GM10847 (cell line): Measurements from ENCODE around the gene ANO5.
A peak's percentile ranks its signal among the peaks of the same experiment; 100 is the strongest.

Experiments used
- POLR2A ChIP-seq: IDR thresholded peaks from 2 replicates; pipeline ENCODE4 v1.6.1; 2011; ENCODE audit not compliant: insufficient read length; ENCODE audit errors: extremely low read depth

ANO5 gene

DNA sequence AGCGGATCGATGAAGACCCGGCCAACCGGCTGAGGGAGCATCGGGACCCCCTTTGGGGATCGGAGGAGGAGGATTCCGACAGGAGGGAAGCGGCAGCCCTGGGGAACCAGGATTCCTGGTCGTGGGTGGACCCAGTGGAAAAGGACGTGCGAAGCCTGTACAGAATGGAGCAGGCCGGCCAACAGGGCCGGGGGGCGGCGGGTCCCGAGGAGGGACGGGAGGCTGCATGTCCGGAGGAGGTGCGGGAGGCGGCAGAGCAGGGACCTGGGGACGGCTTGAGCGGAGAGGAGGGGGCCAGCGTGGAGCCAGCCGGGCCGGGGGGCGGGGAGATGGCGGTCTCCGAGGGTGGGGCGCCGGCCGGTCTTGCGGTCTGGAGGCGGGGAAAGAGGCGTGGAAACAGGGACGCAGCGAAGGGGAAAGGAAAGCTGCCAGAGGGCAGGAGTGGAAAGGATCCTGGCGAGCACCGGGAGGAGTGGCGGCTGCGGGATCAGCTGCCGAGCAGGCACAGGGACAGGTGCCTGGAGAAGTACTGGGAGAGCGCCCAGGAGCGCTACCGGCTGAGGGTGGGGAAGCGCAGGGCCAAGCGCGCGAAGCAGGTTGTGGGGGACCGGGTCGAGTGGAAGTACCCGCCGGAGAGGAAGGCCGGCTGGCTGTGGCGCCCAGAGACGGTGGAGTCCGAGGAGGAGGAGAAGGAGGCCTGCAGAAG lies at the start of gene ANO5:
ANO5 (plus strand) TSS at position 444 of the 706 bp plus-strand sequence. CDS start 408 bp downstream, outside the sequence.
- TF ChIP-seq POLR2A = peak; percentile 18

DNA sequence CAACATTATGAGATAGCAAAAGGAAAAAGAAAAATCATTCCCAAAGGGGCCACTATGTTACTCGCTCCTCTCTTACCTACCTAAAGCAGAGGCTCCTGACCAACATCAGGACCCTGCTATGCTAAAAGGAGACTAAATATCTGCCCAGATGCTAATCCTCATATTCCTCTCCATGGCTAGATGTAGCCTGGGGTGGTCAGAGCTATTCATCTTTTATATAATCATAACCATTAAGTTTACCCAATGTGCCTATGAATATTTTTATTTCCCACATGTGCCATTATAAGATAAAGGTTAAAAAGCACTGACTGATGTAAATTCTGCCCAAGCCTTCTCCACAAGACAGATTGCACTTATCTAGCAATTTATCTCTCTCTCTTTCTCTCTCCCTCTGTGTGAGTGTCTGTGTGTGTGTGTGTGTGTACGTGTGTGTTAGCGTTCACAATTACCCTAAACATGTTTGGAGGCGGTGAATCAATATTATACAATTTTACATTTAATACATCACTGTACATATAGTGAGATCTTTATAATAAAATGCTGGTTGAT lies 41.2 kb upstream of the ANO5 start:
- TF ChIP-seq POLR2A = no peak

DNA sequence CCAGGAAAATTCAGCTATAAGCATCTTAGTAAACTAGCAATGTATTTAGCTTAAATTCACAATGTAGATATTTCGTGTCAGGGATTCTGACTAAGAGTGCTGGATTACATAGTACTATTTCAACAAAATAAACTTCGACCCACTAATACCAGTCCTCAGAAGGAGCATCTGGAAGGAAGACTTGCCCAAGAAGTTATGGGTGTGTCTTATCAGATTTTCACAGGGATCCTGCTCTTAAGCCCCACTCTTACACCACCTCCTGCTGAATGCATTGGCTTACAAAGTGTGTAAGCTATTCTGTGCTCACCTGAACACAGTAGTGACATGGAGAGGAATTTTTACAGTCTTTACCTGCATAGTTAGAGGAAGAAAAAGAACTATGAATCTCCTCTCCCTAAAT lies 35.4 kb upstream of the ANO5 start:
- no peak for TF ChIP-seq POLR2A

DNA sequence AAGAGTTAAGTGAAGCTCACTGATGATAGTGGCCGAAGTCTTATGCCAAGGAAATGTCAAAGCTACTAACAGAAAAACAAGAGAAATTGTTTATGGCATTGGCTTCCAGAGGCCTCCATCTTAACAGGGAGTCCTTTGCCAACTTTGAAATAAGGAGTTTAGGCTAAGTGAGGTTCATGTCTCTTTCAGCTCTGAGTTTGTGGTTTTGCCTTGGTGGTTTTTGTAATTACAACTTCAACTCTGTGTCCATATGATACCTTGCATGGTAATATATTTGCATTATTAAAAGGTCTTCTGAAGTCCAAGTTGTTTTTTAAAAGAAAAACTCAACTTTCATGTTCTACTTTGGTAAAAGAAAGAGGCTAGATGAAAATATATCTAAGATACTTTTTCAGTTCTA lies 31.4 kb upstream of the ANO5 start:
- no peak for TF ChIP-seq POLR2A

- no peak for TF ChIP-seq POLR2A
Measured at GRCh38 chr11:22162756-22163155, 30.1 kb upstream of the ANO5 start.

- no peak for TF ChIP-seq POLR2A
Measured at GRCh38 chr11:22163394-22163797, 29.5 kb upstream of the ANO5 start.

DNA sequence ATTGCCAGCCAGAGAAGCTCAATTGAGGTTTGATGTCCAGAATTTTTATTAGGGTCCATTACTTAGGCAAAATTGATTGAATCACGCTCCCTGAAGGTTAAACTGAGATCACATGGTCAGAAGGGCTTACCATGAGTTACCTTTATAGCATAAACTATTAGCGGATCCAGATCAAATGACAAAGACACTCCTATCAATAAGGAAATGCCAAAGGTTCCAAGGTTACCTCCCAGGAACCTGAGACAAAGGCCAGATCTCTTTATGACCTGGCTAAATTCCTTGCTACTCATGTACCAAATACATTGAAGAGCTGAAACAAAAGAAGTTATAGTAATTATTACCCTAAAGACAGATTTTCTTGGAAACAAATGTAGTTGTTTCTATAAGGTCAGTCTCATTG lies 27.8 kb upstream of the ANO5 start:
- no peak for TF ChIP-seq POLR2A

- no peak for TF ChIP-seq POLR2A
Measured at GRCh38 chr11:22165759-22166513, 26.9 kb upstream of the ANO5 start.

DNA sequence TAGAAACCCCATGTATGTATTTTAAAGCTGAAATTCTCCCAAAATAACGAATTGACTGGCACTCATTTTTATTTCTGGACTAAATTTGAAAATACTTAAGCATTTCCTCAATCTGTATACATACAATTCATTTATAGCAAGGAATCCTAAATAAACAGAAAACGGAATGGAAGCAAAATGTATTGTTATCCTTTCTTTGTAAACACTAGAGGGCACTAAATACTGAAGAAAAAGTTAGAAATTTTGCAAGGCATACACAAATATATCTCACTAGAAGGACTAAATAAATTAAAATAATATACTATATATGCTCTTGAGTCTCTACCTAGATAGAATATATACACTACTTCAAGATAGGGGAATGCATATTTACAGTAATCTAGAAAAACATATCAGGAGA lies 23.1 kb upstream of the ANO5 start:
- TF ChIP-seq POLR2A = no peak

DNA sequence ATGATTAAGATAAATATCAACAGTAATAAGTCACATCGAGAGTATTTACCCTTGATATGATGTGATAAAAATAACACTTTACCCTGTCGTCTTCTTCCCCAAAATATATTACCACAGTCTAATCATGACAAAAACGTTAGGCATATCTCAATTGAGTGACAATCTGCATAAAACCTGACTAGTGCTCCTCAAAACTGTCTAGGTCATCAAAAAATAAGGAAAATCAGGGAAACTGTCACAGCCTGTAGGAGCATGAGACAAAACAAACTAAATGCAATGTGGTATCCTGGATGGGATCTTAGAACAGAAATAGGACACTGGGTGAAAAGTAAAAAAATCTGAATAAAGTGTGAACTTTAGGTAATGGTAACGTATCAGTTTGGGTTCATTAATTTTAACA lies 19.4 kb upstream of the ANO5 start:
- TF ChIP-seq POLR2A = no peak

GRCh38 chr11:22177186-22177585 lies 15.7 kb upstream of the ANO5 start:
- no peak for TF ChIP-seq POLR2A

DNA sequence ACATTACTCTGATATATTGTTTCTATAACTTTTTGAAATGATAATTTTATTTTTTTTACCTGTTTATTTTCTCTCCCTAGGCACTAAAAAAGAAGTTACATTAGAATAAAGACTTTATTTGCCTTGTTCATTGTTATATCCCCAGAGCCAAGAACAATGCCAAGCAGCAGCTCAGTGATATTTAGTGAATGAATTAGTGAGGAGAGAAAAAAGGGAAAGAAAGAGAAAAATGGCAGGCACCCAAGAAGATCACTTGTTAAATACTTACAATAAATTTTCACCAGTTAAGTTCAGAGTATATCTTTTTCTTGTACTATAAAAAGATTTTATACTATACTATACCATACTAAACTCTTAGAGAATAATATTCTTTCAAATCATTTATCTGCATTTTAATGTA lies 13.3 kb upstream of the ANO5 start:
- no peak for TF ChIP-seq POLR2A

- no peak for TF ChIP-seq POLR2A
Measured at GRCh38 chr11:22180131-22180530, 12.8 kb upstream of the ANO5 start.

DNA sequence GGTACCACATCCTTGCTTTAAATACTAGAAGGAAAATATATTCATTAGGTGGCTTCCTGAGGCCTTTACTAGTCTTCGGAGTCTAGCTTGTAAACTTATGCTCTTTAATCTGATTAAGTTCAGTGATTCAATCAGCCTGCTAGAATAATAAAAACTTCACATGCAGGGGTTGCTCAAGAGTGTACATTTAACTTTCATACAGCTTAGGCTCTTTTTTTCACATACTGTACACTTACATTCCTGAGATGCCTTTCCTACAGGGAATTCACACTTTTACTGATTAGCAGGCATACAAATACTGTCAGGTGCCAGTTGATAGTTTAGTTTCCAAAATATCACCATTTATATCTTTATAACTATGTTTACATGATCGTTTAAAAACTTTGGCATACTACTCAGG lies 3.2 kb upstream of the ANO5 start:
- no peak for TF ChIP-seq POLR2A

GRCh38 chr11:22190827-22191463 lies 1.9 kb upstream of the ANO5 start:
- TF ChIP-seq POLR2A = no peak

DNA sequence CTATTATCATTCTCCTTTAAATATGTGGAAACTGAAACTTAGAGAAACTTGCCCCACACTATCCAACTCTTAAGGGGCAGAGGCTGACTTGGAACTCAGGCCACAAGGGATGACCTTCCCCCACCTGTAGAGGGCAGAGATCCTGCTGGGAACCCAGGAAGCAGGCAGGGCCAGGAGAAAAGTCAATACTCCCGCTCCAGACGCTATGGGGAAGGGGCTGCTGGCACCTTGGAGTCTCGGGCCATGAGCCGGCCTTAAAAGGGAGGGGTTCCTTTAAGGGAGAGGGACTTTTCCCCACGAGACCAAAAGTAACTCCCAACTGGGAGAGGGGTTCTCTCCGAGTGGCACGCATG lies 620 bp upstream of the ANO5 start:
- TF ChIP-seq POLR2A = no peak
